Activated CD8-positive, alpha-beta memory T cell treated with anti-CD3 and anti-CD28 coated beads, Interleukin-2, amount 50 U/mL, for 1 hour (primary cell): ENCODE data around the gene MTG1.
A peak's percentile ranks its signal among the peaks of the same experiment; 100 is the strongest.
"Not testable (repeated sequence)": the region's sequence is repeated elsewhere in the genome, so short reads cannot be mapped to it uniquely, and the experiment has no call there.

Experiments used
- DNase-seq: peaks from one replicate; pipeline ENCODE4 v3.0.0-alpha.2; 2020; ENCODE audit errors: extremely low read depth

The MTG1 gene

DNA sequence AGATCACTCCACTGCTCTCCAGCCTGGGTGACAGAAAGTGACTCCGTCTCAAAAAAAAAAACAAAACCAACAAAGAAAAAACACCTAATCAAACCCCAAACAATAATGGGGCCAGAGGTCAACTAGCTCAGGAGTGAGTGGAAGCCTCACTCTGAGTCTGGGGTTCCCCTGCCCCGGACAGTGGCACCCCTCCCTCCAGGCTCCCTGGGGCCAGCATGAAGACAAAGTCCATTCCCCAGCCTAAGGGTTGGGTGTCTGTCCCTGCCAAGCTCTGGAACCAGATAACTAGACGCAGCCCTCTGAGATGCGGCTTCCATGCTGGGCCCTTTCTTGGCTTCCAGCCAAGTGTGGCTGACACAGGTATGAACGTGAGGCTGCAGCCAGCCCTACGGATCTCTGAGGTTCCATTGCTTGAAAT, 34.4 kb upstream of the MTG1 start:
- no peak for DNase-seq

DNA sequence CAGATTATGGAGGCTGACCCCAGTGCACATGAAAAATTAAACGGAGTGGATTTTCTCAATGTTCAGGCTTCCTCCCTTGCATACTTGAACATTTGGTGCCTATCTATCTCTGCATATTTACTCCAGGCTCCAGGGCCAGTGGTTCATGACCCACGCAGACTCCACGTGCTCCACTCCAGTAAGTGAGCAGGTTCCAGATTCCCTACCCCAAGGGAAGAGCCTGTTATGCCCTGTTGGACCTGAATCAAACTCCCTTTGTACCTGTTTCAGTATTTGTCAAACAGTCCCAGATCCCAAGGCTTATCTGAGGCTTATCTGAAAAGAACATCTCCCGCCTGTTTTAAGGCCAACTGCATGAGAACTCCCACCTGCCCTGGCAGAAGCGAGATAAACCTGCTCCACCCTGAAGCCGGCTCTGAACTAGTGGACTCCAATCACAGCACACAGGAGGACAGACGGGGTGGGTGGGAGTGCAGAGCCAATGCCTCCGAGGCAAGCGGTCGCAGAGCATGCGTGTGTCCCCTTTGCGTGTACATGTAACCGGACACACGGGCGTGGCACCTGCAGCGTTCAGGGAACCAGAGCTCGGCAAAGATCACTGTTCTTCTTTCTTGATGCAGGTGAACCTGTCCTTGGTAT, 33.9 kb upstream of the MTG1 start:
- no peak for DNase-seq

DNA sequence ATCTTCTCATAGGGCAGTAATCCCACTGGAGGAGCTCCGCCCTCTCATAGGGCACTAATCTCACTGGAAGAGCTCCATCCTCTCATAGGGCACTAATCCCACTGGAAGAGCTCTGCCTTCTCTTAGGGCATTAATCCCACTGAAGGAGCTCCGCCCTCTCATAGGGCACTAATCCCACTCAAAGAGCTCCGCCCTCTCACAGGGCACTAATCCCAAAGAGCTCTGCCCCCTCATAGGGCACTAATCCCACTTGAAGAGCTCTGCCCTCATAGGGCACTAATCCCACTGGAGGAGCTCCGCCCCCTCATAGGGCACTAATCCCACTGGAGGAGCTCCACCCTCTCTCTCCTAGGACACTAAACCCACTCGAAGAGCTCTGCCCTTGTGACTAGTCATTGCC, 32.7 kb upstream of the MTG1 start:
- DNase-seq = no peak

DNA sequence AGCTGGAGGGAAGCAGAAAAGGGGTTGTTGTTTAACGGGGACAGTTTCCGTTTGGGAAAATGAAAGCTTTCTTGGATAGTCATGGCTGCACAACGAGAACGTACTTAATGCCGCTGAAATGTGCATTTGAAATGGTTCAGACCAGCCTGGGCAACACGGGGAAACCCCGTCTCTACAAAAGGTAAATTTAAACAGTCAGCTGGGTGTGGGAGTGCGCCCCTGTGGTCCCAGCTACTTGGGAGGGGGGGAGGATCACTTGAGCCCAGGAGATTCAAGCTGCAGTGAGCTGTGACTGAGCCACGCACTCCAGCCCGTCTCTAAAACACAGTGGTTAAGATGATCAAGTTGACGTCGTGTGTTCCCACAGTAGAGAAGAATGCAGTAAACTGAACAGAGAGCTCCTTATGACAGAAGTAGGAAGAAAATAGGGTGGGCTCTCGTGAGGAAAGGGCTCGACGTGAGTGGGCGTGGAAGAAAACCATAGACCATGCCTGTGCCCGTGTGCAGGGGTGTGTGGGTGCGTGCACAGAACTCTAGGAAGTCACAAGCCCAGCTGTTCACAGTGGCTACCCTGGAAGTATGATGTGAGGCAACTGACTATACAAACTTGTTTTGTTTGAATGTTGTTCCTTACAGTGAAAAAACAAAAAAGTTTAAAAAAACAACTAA, 32.0 kb upstream of the MTG1 start:
- no peak for DNase-seq

DNA sequence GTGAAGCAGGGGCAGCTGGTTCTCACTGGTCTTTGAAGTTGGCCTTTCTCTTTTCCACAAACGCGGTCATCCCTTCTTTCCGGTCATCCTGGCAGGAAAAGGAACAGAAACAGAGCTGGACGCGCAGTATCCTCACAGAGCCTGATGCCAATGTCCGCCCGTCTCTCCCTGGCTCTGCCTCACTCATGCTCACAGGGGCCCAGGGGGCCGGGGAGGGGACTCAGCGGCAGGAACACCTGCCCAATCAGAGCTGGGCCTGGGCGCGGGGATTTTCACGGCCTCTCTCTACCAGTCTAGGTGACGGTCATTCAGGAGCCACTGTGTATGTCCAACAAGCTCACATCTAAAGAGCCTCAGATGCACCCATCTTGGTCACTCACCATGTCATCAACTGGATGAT, 31.1 kb upstream of the MTG1 start:
- DNase-seq = no peak

DNA sequence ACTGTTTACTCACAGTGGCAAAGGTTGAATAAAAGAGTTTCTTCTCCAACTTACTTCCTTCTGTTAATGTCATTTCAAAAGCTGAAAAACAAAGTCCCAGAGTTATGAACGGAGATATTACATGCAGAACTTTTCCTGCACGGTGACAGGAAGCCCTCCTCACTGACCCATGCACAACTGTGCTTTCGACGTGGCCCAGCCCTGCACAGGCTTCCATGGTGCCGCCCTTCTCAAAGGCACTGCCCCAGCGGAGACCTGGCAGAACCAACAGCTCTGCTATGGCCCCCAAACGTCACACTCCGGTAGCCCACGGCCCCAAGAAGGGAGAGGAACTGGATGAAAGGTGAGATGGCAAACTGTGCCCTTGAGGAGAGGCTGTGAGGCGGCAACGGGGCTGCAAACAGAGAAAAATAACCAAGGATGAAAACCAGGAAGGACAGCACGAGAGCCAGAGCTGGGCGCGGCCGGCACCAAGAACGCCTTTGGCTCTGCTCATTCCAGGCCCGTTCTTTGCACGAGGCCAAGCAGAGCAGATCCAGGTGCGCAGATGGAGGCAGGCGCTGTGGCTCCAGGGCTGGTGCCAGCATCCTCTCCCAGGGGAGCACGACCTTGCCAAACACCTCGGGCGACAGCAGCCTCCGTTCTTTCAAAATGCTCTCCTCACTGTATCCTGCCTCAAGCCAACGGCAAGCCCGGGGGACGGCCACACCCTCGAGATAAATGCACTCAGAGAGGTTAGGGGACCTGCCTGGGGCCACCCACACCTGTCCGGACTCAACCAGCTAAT, 29.1 kb upstream of the MTG1 start:
- no peak for DNase-seq

DNA sequence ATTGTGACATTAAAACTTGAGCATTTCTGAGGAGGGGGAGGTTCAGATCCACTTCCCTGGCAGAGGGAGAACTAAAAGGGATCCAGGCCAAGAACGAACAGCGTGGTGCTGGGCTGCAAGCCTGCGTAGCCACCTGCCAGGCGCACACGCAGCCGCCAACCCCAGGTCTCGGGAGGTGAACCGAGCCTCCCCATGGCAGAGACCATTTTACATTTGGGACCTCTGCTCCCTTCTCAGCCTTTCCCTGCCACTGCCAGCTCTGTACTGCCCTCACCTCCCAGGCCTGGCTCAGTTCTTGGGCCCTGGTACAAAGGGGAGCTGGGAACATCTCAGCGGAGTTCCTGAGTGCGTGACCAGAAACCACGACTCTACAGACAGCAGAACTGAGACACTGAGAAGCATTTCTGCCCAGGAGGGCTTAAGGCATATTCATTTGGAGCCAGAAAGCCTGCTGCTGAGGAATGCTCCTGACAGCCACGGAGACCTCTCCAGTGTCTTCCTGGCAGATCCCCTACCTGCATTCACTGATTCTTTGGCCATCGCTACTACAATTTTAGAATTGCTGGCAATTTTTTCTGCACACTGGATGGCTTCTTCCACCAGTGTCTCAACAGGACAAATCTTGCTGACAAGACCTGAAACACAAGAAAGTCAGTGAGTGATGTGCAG, 28.4 kb upstream of the MTG1 start:
- DNase-seq = no peak

DNA sequence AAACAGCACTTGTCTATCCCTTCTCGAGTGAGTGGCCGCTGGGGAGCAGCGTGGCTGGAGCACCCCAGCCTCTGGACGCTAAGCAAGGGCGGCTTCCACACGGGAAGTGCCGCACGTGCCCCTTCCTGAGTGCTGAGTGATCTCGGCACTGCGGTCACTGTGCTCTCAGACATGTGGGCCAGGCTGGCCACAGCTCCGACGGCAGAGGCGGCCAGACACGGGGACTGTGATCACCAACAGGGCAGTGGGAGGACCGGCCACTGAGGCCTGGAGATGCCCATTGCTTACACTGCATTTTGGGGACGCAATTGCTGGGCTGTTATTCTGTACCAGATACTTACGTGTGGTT, 27.9 kb upstream of the MTG1 start:
- no peak for DNase-seq

DNA sequence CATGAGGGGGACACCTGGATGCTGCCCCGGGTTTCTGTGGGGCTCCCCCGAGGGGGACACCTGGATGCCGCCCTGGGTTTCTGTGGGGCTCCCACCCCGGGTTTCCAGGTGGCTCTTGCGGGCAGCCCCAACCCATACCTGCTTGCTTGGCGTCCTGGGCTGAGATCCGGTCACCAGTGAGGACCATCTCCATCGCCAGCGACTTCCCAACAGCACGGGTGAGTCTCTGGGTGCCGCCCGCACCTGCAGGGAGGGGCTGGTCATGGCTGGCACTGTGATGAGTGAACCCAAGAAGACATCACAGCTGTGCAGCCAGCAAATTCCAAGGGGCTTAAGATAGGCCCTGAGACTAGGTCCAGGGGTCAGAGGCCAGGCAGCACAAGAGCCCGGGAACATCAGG, 27.2 kb upstream of the MTG1 start:
- no peak for DNase-seq

DNA sequence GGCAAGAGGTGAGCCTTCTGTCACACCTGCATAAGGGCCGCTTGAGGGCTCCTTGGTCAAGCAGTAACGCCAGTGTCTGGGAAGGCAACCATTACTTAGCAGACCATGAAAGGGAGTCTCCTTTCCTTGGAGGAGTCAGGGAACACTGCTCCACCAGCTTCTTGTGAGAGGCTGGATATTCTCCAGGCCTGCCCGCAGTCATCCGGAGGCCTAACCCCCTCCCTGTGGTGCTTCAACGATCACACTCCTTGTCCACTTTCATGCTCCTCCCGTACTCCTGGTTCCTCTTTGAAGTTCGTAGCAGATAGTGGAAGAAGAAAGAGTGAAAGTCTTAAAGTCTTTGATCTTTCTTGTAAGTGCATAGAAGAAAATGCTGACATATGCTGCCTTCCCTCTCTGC, 26.5 kb upstream of the MTG1 start:
- not testable (repeated sequence) for DNase-seq

DNA sequence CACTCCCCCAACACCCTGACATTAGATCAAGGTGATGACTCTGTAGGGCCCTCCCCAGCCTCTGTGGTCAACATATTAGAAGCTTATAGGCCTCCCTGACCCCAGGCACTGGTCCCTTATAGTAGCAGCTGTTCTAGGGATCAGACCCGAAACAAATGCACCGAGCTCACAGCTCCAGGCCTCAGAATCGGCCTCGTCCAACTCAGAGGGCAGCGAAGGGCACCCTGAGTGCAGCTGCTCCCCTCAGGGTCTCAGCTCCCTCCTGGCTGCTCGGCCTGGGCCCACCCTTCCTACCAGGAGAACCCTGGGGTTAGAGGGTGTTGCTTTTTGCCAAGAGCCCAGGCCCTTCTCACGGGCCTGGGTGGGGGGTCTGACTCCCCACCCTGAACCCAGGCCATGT, 25.8 kb upstream of the MTG1 start:
- DNase-seq = no peak

DNA sequence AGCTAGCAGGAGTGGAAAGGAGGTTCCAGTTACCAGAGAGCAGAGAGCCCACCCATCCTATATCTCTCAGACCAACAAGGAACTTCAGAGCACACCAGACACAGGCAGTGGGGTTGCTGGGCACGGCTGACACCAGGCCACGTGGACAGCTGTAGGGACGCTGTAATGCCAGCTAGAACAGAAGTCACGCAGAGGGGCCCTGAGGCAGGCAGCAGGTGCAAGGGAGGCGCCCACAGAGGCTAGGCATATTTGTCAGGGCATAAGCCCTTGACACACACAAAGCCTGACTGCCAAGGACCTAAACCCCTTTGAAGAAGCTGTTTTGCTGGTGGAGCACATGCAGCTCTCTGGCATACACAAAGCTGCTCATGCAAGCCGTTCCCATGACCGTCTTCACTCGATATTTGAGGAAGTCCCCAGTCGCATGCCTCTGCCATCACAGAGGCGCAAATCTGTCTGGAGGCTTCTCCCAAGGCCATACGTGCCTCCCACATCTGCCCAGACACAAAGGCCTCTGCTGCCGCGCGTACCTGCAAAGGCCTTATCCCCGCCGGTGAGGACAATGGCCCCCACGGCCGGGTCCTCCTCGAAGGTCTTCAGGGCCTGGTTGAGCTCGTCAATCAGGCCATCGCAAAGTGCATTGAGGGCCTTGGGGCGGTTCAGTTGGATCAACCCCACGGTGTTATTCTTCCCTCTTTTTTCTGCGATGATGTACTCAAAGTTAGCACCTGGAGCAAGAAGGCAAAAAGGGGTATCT, 23.7 kb upstream of the MTG1 start:
- DNase-seq = no peak

DNA sequence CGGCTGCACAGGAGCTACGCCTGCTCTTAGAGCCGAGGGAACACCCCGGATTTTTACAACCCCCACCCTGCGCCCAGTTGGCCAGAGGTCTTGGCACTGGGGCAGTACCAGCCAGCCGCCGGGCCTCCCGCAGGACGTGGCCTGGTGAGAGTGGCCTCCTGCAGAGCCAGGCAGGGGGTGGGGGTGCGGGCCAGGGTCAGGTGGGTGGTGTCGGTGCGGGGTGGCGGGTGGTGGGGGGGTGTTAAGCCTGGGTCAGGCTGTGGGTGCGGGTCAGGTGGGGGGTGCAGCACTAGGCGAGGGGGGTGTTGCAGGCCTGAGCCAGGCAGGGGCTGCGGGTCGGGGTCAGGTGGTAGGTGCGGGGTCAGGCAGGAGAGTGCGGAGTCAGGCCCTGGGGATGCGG, 21.4 kb upstream of the MTG1 start:
- DNase-seq = no peak

DNA sequence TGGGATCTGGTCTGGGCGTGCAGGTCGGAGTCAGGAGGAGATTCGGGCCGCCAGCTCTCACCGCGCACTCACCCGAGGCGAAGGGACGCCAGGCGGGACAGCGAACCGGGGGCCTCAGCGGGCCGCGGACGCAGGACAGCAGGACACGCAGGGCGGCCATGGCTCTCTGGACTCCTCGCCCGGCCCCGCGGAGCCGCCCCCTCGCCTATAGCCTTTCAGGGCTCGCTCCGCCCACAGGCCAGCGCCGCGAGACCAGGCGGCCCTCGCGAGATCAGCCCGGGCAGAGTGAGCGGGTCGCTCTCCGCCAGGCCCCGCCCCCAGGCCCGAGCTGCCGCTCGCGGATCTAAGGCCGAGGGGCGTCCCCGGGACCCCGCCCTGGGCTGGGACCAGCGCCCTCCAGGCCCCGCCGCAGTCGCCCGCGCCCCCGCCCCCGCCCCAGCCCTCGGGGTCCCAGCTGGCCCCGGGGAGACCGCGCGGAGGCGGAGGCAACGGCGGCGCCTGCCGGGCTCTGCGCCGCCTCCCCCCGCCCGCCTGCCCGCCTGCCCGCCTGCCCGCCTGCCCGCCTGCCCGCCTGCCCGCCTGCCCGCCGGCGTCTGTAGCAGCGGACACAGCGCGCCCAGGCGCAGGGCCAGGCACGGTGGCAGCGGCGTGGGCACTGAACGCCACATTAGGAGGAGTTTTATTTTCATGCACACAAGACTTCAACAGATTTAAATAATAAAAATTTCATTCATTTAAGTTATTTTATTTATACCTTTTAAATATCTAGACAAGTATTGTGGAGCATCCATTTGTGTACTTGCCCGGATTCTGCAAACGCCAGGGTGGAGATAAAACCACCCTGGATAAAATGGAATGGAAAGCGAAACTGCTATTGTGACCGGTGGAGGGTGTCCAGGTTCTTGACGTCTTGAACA, 20.5 kb upstream of the MTG1 start, which contains the start of gene ECHS1:
ECHS1 (minus strand) TSS at position 181 of the 917 bp plus-strand sequence; CDS start at position 160, 21 bp downstream.
- DNase-seq = peak; percentile 57

DNA sequence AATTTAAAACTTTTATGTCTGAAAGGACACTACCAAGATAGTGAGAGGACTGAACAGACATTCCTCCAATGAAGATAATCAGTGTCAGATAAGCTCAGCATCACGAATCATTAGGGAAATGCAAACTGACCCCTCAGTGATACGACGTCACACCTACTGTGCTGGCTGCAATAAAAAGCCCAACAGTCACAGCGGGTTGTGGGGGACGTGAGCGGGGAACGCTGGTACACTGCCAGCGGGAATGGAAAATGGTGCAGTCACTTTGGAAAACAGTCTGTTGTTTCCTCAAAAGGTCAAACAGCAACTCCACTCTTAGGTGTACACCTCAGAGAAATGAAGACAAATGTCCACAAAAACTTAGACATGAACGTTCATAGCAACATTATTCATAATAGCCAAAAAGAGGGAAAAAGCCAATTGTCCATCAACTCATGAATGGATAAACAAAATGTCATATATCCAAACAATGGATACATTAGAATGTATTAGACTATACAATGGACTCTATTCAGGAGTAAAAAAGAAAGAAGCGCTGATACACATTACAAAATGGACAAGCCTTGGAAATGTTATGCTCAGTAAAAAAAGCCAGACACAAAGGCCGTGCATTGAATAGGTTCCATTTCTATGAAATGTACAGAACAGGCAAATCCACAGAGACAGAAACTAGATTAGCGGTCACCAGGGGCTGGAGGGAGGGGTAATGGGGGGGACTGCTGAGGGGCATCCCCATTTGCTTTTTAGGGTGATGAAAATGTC, 18.4 kb upstream of the MTG1 start:
- no peak for DNase-seq

DNA sequence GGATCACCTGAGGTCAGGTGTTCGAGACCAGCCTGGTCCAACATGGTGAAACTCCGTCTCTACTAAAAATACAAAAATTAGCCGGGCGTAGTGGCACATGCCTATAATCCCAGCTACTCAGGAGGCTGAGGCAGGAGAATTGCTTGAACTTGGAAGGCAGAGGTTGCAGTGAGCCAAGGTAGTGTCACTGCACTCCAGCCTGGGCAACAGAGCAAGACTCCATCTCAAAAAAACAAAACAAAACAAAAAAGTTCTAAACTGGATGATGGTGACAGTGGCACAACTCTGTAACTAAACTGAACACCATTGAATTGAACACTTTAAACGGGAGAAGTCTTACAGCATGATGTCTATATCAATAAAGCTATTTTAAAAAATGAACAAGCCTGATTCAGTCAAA, 17.8 kb upstream of the MTG1 start:
- not testable (repeated sequence) for DNase-seq

DNA sequence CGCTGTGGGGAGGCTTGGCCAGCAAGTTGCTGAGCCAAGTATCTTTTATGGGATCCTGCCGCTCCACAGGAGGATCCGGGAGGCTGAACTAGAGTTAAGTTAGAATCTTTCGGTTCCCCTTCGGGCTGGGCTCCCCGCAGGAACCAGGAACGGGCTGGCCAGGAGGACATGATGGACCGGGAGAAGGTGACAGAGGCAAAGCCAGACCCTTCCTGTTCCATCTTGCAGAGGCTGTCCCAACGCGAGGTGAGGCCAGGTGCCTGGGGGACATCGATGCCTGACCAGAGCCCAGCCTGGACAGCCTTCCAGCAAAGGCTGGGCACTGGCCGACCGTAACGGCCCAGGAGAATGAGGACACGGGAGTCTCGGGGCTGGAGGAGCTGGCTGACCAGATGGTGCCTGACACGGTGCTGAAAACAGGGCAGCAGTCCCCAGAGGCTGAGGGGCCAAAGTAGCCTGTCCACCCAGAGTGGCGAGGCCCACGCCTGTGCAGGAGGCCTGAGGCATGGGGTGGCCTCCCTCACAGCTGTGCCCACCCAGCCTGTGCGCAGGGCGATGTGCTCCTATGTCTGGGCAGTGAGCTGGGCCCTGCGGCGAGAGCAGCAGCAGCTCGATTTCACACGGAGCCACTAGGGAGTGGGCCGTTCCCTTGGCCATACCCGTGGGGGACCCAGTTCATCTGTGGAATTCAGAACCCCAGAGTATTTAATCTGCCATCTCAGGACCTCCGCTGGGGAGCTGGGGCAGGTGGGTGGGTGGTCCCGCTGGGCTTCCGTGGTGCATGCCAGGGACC, 16.7 kb upstream of the MTG1 start:
- no peak for DNase-seq

DNA sequence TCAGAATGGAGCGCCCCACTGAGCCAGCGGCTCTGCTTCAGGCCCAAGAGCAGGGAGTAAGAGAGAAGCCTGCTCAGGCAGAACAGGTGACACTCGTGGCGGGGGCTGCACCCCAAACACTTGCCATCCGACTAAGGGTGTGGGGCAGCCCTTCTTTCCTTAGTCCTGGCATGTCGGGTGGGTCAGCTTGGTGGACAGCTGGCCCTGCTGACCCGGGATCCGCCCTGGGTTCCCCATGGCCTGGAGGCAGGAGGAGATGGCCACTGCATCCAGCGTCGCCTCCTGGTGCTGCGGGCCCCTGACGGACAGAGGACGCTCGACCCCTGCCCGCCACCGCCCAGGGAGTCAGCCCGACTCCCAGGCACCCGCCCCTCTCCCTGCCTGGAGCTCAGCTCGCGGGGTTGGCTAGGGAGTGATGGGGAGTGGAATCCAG, 16.1 kb upstream of the MTG1 start:
- DNase-seq = no peak
